SK-N-SH treated with all-trans-retinoic acid at 6 μM for 48 hours (cell line): ENCODE measurements around the gene MMP24.

Experiments used
- ATAC-seq: fragments of 200-7000 bp; cut with Tn5 transposase; 3 replicates; pipeline ENCODE4 v1.9.1; 2020; ENCODE audit warnings: mild to moderate bottlenecking, moderate library complexity
- ARNTL ChIP-seq: fragments of 450-650 bp; formaldehyde crosslinking; IDR thresholded peaks from 2 replicates; pipeline ENCODE4 v1.5.0; 2020; ENCODE audit warnings: low read depth, mild to moderate bottlenecking, moderate library complexity, borderline replicate concordance
- BACH2 ChIP-seq: fragments of 250-450 bp; sonication (Bioruptor Pico); IDR thresholded peaks from 2 replicates; pipeline ENCODE4 v1.9.0; 2021; ENCODE audit warnings: mild to moderate bottlenecking, borderline replicate concordance
- CREB5 ChIP-seq: fragments of 250-450 bp; sonication (Bioruptor Pico); IDR thresholded peaks from 2 replicates; pipeline ENCODE4 v1.5.1; 2020; ENCODE audit warnings: low read depth, mild to moderate bottlenecking, moderate library complexity
- CSRNP3 ChIP-seq: fragments of 250-450 bp; sonication (Bioruptor Pico); IDR thresholded peaks from 2 replicates; pipeline ENCODE4 v1.5.1; 2021; ENCODE audit warnings: mild to moderate bottlenecking, moderate library complexity
- ESRRG ChIP-seq: fragments of 250-450 bp; sonication (Bioruptor Pico); IDR thresholded peaks from 2 replicates; pipeline ENCODE4 v1.6.1; 2021; ENCODE audit warnings: mild to moderate bottlenecking
- GLIS3 ChIP-seq: fragments of 250-450 bp; sonication (Bioruptor Pico); IDR thresholded peaks from 2 replicates; pipeline ENCODE4 v1.5.0; 2020; ENCODE audit warnings: mild to moderate bottlenecking, moderate library complexity
- OSR1 ChIP-seq: fragments of 250-450 bp; sonication (Bioruptor Pico); IDR thresholded peaks from 2 replicates; pipeline ENCODE4 v1.8.0; 2022; ENCODE audit warnings: moderate library complexity, mild to moderate bottlenecking, inconsistent platforms
- PATZ1 ChIP-seq: fragments of 250-450 bp; sonication (Bioruptor Pico); IDR thresholded peaks from 2 replicates; pipeline ENCODE4 v1.8.0; 2020; ENCODE audit warnings: mild to moderate bottlenecking, moderate library complexity, borderline replicate concordance
- PPARA ChIP-seq: fragments of 250-450 bp; sonication (Bioruptor Pico); IDR thresholded peaks from 2 replicates; pipeline ENCODE4 v1.5.0; 2020; ENCODE audit warnings: mild to moderate bottlenecking, borderline replicate concordance
- RARB ChIP-seq: fragments of 250-450 bp; sonication (Bioruptor Pico); IDR thresholded peaks from 2 replicates; pipeline ENCODE4 v1.8.0; 2021; ENCODE audit warnings: mild to moderate bottlenecking, moderate library complexity
- SNAI2 ChIP-seq: fragments of 250-450 bp; sonication (Bioruptor Pico); IDR thresholded peaks from 2 replicates; pipeline ENCODE4 v1.5.0; 2020; ENCODE audit warnings: mild to moderate bottlenecking, moderate library complexity
- TOX ChIP-seq: fragments of 250-450 bp; sonication (Bioruptor Pico); IDR thresholded peaks from 2 replicates; pipeline ENCODE4 v1.8.0; 2021; ENCODE audit warnings: mild to moderate bottlenecking, moderate library complexity, borderline replicate concordance
- ZC3H10 ChIP-seq: fragments of 250-450 bp; sonication (Bioruptor Pico); IDR thresholded peaks from 2 replicates; pipeline ENCODE4 v1.5.1; 2021; ENCODE audit warnings: mild to moderate bottlenecking, moderate library complexity
- ZFP3 ChIP-seq: fragments of 250-450 bp; sonication (Bioruptor Pico); IDR thresholded peaks from 2 replicates; pipeline ENCODE4 v1.5.0; 2020; ENCODE audit warnings: mild to moderate bottlenecking, moderate library complexity
- ZFP30 ChIP-seq: fragments of 450-650 bp; formaldehyde crosslinking; IDR thresholded peaks from 2 replicates; pipeline ENCODE4 v1.5.0; 2022; ENCODE audit warnings: mild to moderate bottlenecking, moderate library complexity
- ZNF565 ChIP-seq: fragments of 450-650 bp; formaldehyde crosslinking; conservative IDR thresholded peaks from 2 replicates; pipeline ENCODE4 v1.5.0; 2020; ENCODE audit warnings: low read depth, mild to moderate bottlenecking, moderate library complexity
- ZNF70 ChIP-seq: fragments of 450-650 bp; formaldehyde crosslinking; IDR thresholded peaks from 2 replicates; pipeline ENCODE4 v1.5.0; 2020; ENCODE audit warnings: mild to moderate bottlenecking, moderate library complexity
- ZNF8 ChIP-seq: fragments of 450-650 bp; formaldehyde crosslinking; IDR thresholded peaks from 2 replicates; pipeline ENCODE4 v1.5.0; 2020; ENCODE audit warnings: mild to moderate bottlenecking, moderate library complexity

Gene MMP24

GRCh38 chr20:35284267-35284991 lies 57.9 kb downstream of the MMP24 start, which contains the start of gene EIF6:
Gene EIF6 (minus strand): TSS chr20:35284772. CDS start chr20:35284487, 285 bp downstream.
- ATAC-seq: peak; percentile 94
- TF ChIP-seq ZC3H10 (no peak), PPARA (CRISPR knock-in tag) (no peak), ZFP3 (CRISPR knock-in tag) (peak; percentile 94), ARNTL (CRISPR knock-in tag) (no peak), ZNF8 (no peak), ZFP30 (CRISPR knock-in tag) (no peak), RARB (CRISPR knock-in tag) (no peak), PATZ1 (peak; percentile 63; the same call in 1 of the 2 replicates), ZNF70 (CRISPR knock-in tag) (no peak), GLIS3 (CRISPR knock-in tag) (no peak), SNAI2 (CRISPR knock-in tag) (no peak), ZNF565 (CRISPR knock-in tag) (no peak)

GRCh38 chr20:35284992-35285805 lies 58.7 kb downstream of the MMP24 start:
- peak; percentile 37 for ATAC-seq

GRCh38 chr20:35285806-35286076 lies 59.3 kb downstream of the MMP24 start:
- no peak for ATAC-seq
- TF ChIP-seq TOX (CRISPR knock-in tag) (no peak), ZNF565 (CRISPR knock-in tag) (no peak), CSRNP3 (CRISPR knock-in tag) (no peak), OSR1 (CRISPR knock-in tag) (no peak), ZFP3 (CRISPR knock-in tag) (no peak), ZNF8 (no peak), CREB5 (CRISPR knock-in tag) (no peak)

More at GRCh38 chr20:35284992-35285805, 58.7 kb downstream of the MMP24 start:
- no peak for TF ChIP-seq ZNF8
- TF ChIP-seq ZC3H10: no peak
- TF ChIP-seq TOX (CRISPR knock-in tag): no peak
- TF ChIP-seq OSR1 (CRISPR knock-in tag): no peak
- TF ChIP-seq ARNTL (CRISPR knock-in tag): no peak
- TF ChIP-seq BACH2: no peak
- no peak for TF ChIP-seq SNAI2 (CRISPR knock-in tag)
- no peak for TF ChIP-seq GLIS3 (CRISPR knock-in tag)
- no peak for TF ChIP-seq RARB (CRISPR knock-in tag)
- TF ChIP-seq ESRRG (CRISPR knock-in tag): no peak
- TF ChIP-seq ZNF565 (CRISPR knock-in tag): no peak
- TF ChIP-seq ZFP3 (CRISPR knock-in tag): no peak
- no peak for TF ChIP-seq CREB5 (CRISPR knock-in tag)
- TF ChIP-seq PPARA (CRISPR knock-in tag): no peak
- no peak for TF ChIP-seq CSRNP3 (CRISPR knock-in tag)
- no peak for TF ChIP-seq ZNF70 (CRISPR knock-in tag)
- TF ChIP-seq, all 23 proteins: peak for 0
